GM19467 (cell line): ENCODE measurements around the gene NCOA5.
"Not testable (repeated sequence)": the region's sequence is repeated elsewhere in the genome, so short reads cannot be mapped to it uniquely, and the experiment has no call there.

Experiments used
- ATAC-seq: cut with Tn5 transposase; IDR thresholded peaks from one replicate; pipeline ENCODE4 v1.9.1; 2021; ENCODE audit warnings: mild to moderate bottlenecking, moderate library complexity; ENCODE audit not compliant: unreplicated experiment

The NCOA5 gene

GRCh38 chr20:46121184-46121930 lies 31.6 kb upstream of the NCOA5 start:
- no peak for ATAC-seq

GRCh38 chr20:46120136-46120535 lies 30.4 kb upstream of the NCOA5 start:
- no peak for ATAC-seq

- no peak for ATAC-seq
These were observed 29.8 kb upstream of the NCOA5 start for GRCh38 chr20:46119547-46119946.

- no peak for ATAC-seq
These were observed 29.3 kb upstream of the NCOA5 start for GRCh38 chr20:46119028-46119546.

- ATAC-seq, result peak; percentile 41
These were observed 28.8 kb upstream of the NCOA5 start for GRCh38 chr20:46118481-46119020.

GRCh38 chr20:46117704-46118467 lies 28.1 kb upstream of the NCOA5 start, which contains the start of gene CD40:
Gene CD40, plus strand, starts transcription at chr20:46118314. Its CDS starts 30 bp downstream, at chr20:46118344.
- peak; percentile 72 for ATAC-seq

GRCh38 chr20:46114449-46114848 lies 24.7 kb upstream of the NCOA5 start:
- no peak for ATAC-seq

- no peak for ATAC-seq
These were observed 23.3 kb upstream of the NCOA5 start for GRCh38 chr20:46113113-46113470.

- no peak for ATAC-seq
These were observed 22.8 kb upstream of the NCOA5 start for GRCh38 chr20:46112430-46113112.

- no peak for ATAC-seq
These were observed 22.1 kb upstream of the NCOA5 start for GRCh38 chr20:46111836-46112212.

GRCh38 chr20:46111028-46111835 lies 21.5 kb upstream of the NCOA5 start:
- ATAC-seq, result no peak

GRCh38 chr20:46108976-46109375 lies 19.2 kb upstream of the NCOA5 start:
- ATAC-seq, result no peak

- peak; percentile 64 for ATAC-seq
These were observed 18.7 kb upstream of the NCOA5 start for GRCh38 chr20:46108435-46108841.

GRCh38 chr20:46107061-46107460 lies 17.3 kb upstream of the NCOA5 start:
- ATAC-seq, result no peak

GRCh38 chr20:46104262-46104661 lies 14.5 kb upstream of the NCOA5 start:
- no peak for ATAC-seq

- ATAC-seq, result no peak
These were observed 13.2 kb upstream of the NCOA5 start for GRCh38 chr20:46102940-46103339.

GRCh38 chr20:46101957-46102356 lies 12.2 kb upstream of the NCOA5 start:
- no peak for ATAC-seq

- no peak for ATAC-seq
These were observed 11.2 kb upstream of the NCOA5 start for GRCh38 chr20:46100988-46101387.

GRCh38 chr20:46100444-46100843 lies 10.7 kb upstream of the NCOA5 start:
- not testable (repeated sequence) for ATAC-seq
